ENCODE results near the gene RSPH3.

RSPH3 gene

GRCh38 chr6:158960026-158960425, 40.0 kb downstream of the RSPH3 start:
- no peak for TF ChIP-seq ESRRG (CRISPR knock-in tag; IDR thresholded peaks at IDR 0.05)
- TF ChIP-seq ZFP3 (CRISPR knock-in tag; IDR thresholded peaks at IDR 0.05) = no peak
- TF ChIP-seq GLIS3 (CRISPR knock-in tag; IDR thresholded peaks at IDR 0.05) = no peak
- no peak for TF ChIP-seq ZFP30 (CRISPR knock-in tag; IDR thresholded peaks at IDR 0.05)
- TF ChIP-seq RARB (CRISPR knock-in tag; IDR thresholded peaks at IDR 0.05) = no peak
- no peak for TF ChIP-seq CREB5 (CRISPR knock-in tag; IDR thresholded peaks at IDR 0.05; ENCODE audit: low read depth)
- no peak for TF ChIP-seq ZC3H10 (CRISPR knock-in tag; IDR thresholded peaks at IDR 0.05)
- TF ChIP-seq, protein P1, sequence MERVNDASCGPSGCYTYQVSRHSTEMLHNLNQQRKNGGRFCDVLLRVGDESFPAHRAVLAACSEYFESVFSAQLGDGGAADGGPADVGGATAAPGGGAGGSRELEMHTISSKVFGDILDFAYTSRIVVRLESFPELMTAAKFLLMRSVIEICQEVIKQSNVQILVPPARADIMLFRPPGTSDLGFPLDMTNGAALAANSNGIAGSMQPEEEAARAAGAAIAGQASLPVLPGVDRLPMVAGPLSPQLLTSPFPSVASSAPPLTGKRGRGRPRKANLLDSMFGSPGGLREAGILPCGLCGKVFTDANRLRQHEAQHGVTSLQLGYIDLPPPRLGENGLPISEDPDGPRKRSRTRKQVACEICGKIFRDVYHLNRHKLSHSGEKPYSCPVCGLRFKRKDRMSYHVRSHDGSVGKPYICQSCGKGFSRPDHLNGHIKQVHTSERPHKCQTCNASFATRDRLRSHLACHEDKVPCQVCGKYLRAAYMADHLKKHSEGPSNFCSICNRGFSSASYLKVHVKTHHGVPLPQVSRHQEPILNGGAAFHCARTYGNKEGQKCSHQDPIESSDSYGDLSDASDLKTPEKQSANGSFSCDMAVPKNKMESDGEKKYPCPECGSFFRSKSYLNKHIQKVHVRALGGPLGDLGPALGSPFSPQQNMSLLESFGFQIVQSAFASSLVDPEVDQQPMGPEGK (CRISPR knock-in tag; IDR thresholded peaks at IDR 0.05; ENCODE audit: borderline replicate concordance) = no peak
- no peak for TF ChIP-seq CSDC2 (CRISPR knock-in tag; IDR thresholded peaks at IDR 0.05)
- no peak for TF ChIP-seq ZNF70 (CRISPR knock-in tag; IDR thresholded peaks at IDR 0.05)
- TF ChIP-seq OSR1 (CRISPR knock-in tag; IDR thresholded peaks at IDR 0.05) = no peak
- no peak for TF ChIP-seq ZNF8 (CRISPR knock-in tag; IDR thresholded peaks at IDR 0.05)
- no peak for TF ChIP-seq ZNF565 (CRISPR knock-in tag; conservative IDR thresholded peaks at IDR 0.05; ENCODE audit: low read depth)
- no peak for TF ChIP-seq POU6F1 (CRISPR knock-in tag; IDR thresholded peaks at IDR 0.05; ENCODE audit: borderline replicate concordance, low read depth)
- ATAC-seq = no peak

DNA sequence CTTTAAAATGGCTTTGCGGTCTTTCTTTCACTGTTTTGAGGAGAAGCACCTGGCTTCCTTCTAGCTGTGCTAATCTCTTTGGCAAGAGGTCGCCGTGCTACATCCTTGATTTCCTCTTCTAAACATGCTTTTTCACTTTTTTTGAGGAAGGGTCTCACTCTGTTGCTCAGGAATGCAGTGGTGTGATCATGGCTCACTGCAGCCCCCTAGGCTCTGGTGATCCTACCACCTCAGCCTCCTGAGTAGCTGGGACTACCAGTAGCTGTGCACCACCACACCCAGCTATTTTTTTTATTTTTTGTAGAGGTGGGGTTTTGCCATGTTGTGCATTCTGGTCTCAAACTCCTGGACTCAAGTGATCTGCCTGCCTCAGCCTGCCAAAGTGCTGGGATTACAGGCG, 40.5 kb downstream of the RSPH3 start:
- no peak for ATAC-seq
- TF ChIP-seq ESRRG (CRISPR knock-in tag; IDR thresholded peaks at IDR 0.05) (no peak), CREB5 (CRISPR knock-in tag; IDR thresholded peaks at IDR 0.05; ENCODE audit: low read depth) (no peak), TCF4 (CRISPR knock-in tag; IDR thresholded peaks at IDR 0.05; ENCODE audit: borderline replicate concordance) (no peak), ZC3H10 (CRISPR knock-in tag; IDR thresholded peaks at IDR 0.05) (no peak), TOX (CRISPR knock-in tag; IDR thresholded peaks at IDR 0.05; ENCODE audit: borderline replicate concordance) (no peak), ISL1 (CRISPR knock-in tag; IDR thresholded peaks at IDR 0.05) (no peak), ZNF70 (CRISPR knock-in tag; IDR thresholded peaks at IDR 0.05) (no peak)

GRCh38 chr6:158958504-158959386, 41.3 kb downstream of the RSPH3 start:
- TF ChIP-seq TOX (CRISPR knock-in tag; IDR thresholded peaks at IDR 0.05; ENCODE audit: borderline replicate concordance) (no peak), ARNTL (CRISPR knock-in tag; IDR thresholded peaks at IDR 0.05; ENCODE audit: borderline replicate concordance, low read depth) (no peak), RARB (CRISPR knock-in tag; IDR thresholded peaks at IDR 0.05) (no peak), ZNF565 (CRISPR knock-in tag; conservative IDR thresholded peaks at IDR 0.05; ENCODE audit: low read depth) (no peak), CREB5 (CRISPR knock-in tag; IDR thresholded peaks at IDR 0.05; ENCODE audit: low read depth) (no peak), GLIS3 (CRISPR knock-in tag; IDR thresholded peaks at IDR 0.05) (no peak), OSR1 (CRISPR knock-in tag; IDR thresholded peaks at IDR 0.05) (no peak), PPARA (CRISPR knock-in tag; IDR thresholded peaks at IDR 0.05; ENCODE audit: borderline replicate concordance) (no peak), ZC3H10 (CRISPR knock-in tag; IDR thresholded peaks at IDR 0.05) (no peak), ZFP3 (CRISPR knock-in tag; IDR thresholded peaks at IDR 0.05) (no peak), TCF4 (CRISPR knock-in tag; IDR thresholded peaks at IDR 0.05; ENCODE audit: borderline replicate concordance) (no peak)
- TF ChIP-seq, protein P1 (CRISPR knock-in tag; IDR thresholded peaks at IDR 0.05; ENCODE audit: borderline replicate concordance) = no peak
- TF ChIP-seq, protein P2, sequence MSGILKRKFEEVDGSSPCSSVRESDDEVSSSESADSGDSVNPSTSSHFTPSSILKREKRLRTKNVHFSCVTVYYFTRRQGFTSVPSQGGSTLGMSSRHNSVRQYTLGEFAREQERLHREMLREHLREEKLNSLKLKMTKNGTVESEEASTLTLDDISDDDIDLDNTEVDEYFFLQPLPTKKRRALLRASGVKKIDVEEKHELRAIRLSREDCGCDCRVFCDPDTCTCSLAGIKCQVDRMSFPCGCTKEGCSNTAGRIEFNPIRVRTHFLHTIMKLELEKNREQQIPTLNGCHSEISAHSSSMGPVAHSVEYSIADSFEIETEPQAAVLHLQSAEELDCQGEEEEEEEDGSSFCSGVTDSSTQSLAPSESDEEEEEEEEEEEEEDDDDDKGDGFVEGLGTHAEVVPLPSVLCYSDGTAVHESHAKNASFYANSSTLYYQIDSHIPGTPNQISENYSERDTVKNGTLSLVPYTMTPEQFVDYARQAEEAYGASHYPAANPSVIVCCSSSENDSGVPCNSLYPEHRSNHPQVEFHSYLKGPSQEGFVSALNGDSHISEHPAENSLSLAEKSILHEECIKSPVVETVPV (CRISPR knock-in tag; IDR thresholded peaks at IDR 0.05) = no peak
- no peak for ATAC-seq

Measured in SK-N-SH treated with all-trans-retinoic acid at 6 μM for 48 hours (cell line).